Mucosa of stomach (tissue), 1 donor: ENCODE data around the gene VPS35L.

Experiments used
- H3K27me3 ChIP-seq: one replicate; pipeline ENCODE4 v1.7.0; 2013; ENCODE audit warnings: mild to moderate bottlenecking, low read length; ENCODE audit not compliant: control insufficient read depth, insufficient read depth
- H3K36me3 ChIP-seq: one replicate; pipeline ENCODE4 v1.7.0; 2013; ENCODE audit warnings: low read length; ENCODE audit not compliant: control insufficient read depth, insufficient read depth
- H3K4me1 ChIP-seq: one replicate; pipeline ENCODE4 v1.7.0; 2013; ENCODE audit warnings: mild to moderate bottlenecking, low read length; ENCODE audit not compliant: control insufficient read depth, insufficient read depth
- H3K4me3 ChIP-seq: one replicate; pipeline ENCODE4 v1.7.0; 2013; ENCODE audit warnings: low read length
- H3K9ac ChIP-seq: one replicate; pipeline ENCODE4 v1.7.0; 2013; ENCODE audit warnings: mild to moderate bottlenecking, low read length, moderate library complexity
- H3K9me3 ChIP-seq: one replicate; pipeline ENCODE4 v1.7.0; 2013; ENCODE audit warnings: mild to moderate bottlenecking, low read length, moderate library complexity; ENCODE audit not compliant: control insufficient read depth
- donor health status: Pancreatic carcinoma.

VPS35L gene

GRCh38 chr16:19737306-19738038 lies 182.0 kb downstream of the VPS35L start:
- no peak overlapping the region for H3K9ac ChIP-seq
- H3K27me3 ChIP-seq = no peaks in the 10 kb centered on the region
- H3K4me1 ChIP-seq = no peaks in the 10 kb centered on the region

GRCh38 chr16:19741354-19741753 lies 185.9 kb downstream of the VPS35L start:
- peaks cover 25% of the 10 kb centered on the region for H3K4me1 ChIP-seq
- H3K9me3 ChIP-seq = no peaks in the 10 kb centered on the region
- H3K9ac ChIP-seq = no peak overlapping the region
- no peaks in the 10 kb centered on the region for H3K36me3 ChIP-seq
- no peak overlapping the region for H3K4me3 ChIP-seq
- no peaks in the 10 kb centered on the region for H3K27me3 ChIP-seq

More at GRCh38 chr16:19737306-19738038, 182.0 kb downstream of the VPS35L start:
- Histone ChIP-seq H3K9me3 (no peaks in the 10 kb centered on the region), H3K4me3 (no peak overlapping the region), H3K36me3 (no peaks in the 10 kb centered on the region)

- peaks cover 30% of the 10 kb centered on the region for H3K4me1 ChIP-seq
- H3K9me3 ChIP-seq = no peaks in the 10 kb centered on the region
- peak overlapping the region; percentile 43 for H3K9ac ChIP-seq
- H3K36me3 ChIP-seq = no peaks in the 10 kb centered on the region
- no peaks in the 10 kb centered on the region for H3K27me3 ChIP-seq
- no peak overlapping the region for H3K4me3 ChIP-seq
Observed at GRCh38 chr16:19743816-19744159, 188.3 kb downstream of the VPS35L start.

GRCh38 chr16:19744670-19745069 lies 189.2 kb downstream of the VPS35L start:
- no peaks in the 10 kb centered on the region for H3K36me3 ChIP-seq
- H3K27me3 ChIP-seq = no peaks in the 10 kb centered on the region
- H3K4me3 ChIP-seq = no peak overlapping the region
- H3K9me3 ChIP-seq = no peaks in the 10 kb centered on the region
- H3K4me1 ChIP-seq = peaks cover 30% of the 10 kb centered on the region
- no peak overlapping the region for H3K9ac ChIP-seq

- Histone ChIP-seq H3K27me3 (no peaks in the 10 kb centered on the region), H3K9ac (no peak overlapping the region), H3K4me1 (peaks cover 30% of the 10 kb centered on the region)
Observed at GRCh38 chr16:19745286-19746010, 189.9 kb downstream of the VPS35L start.

GRCh38 chr16:19746561-19746960 lies 191.1 kb downstream of the VPS35L start:
- H3K36me3 ChIP-seq = no peaks in the 10 kb centered on the region
- no peak overlapping the region for H3K9ac ChIP-seq
- H3K4me1 ChIP-seq = peaks cover 31% of the 10 kb centered on the region
- H3K9me3 ChIP-seq = no peaks in the 10 kb centered on the region
- no peak overlapping the region for H3K4me3 ChIP-seq
- no peaks in the 10 kb centered on the region for H3K27me3 ChIP-seq

More at GRCh38 chr16:19745286-19746010, 189.9 kb downstream of the VPS35L start:
- H3K4me3 ChIP-seq = no peak overlapping the region
- H3K36me3 ChIP-seq = no peaks in the 10 kb centered on the region
- H3K9me3 ChIP-seq = no peaks in the 10 kb centered on the region

GRCh38 chr16:19748389-19749168 lies 193.1 kb downstream of the VPS35L start:
- H3K9me3 ChIP-seq = no peaks in the 10 kb centered on the region
- H3K4me1 ChIP-seq = peaks cover 46% of the 10 kb centered on the region
- no peak overlapping the region for H3K4me3 ChIP-seq
- no peaks in the 10 kb centered on the region for H3K27me3 ChIP-seq
- H3K9ac ChIP-seq = no peak overlapping the region
- H3K36me3 ChIP-seq = no peaks in the 10 kb centered on the region

- Histone ChIP-seq H3K4me3 (no peak overlapping the region), H3K27me3 (no peaks in the 10 kb centered on the region), H3K36me3 (no peaks in the 10 kb centered on the region), H3K9me3 (no peaks in the 10 kb centered on the region), H3K4me1 (peaks cover 42% of the 10 kb centered on the region), H3K9ac (no peak overlapping the region)
Observed at GRCh38 chr16:19749571-19750080, 194.1 kb downstream of the VPS35L start.
